Body of pancreas (tissue), 4 donors: ENCODE data around the gene TOP1.

ENCODE experiments used
- POLR2A ChIP-seq, 3 donors: fragments of 450-650 bp; IDR thresholded peaks; one replicate each; pipeline ENCODE4 v1.6.1; 2016; ENCODE audit warnings: antibody characterized with exemption in 3 of 3, mild to moderate bottlenecking in 2 of 3
- TF ChIP-seq, protein P1 (sequence below), 7 experiments: fragments of 450-650 bp in 4 of 7; fragments of 200-600 bp in 3 of 7; sonication (generic) in 3 of 7; IDR thresholded peaks; one replicate each; pipeline ENCODE4 v1.5.1; 2016 to 2019; ENCODE audit warnings: antibody characterized with exemption in 7 of 7

DNA sequence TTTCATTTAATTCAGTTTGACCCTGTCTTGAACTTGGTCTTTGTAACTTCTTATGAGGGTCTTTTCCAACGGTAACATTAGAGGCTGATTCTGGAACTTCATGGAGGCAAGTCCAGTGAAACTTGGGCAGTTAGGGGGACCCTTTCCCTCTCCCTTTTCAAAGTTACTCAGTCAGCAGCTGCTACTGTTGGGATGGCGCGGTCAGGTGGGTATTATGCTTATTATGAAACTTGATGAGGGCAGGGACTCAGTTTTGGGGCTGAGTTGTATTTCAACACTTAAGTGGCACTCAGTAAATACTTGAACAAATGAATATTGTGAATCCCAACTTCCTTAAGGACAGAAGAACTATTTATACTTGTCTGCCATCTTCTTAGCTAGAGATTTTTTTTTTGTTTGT is 20.8 kb downstream of the TOP1 start:
- TF ChIP-seq, protein P1, sequence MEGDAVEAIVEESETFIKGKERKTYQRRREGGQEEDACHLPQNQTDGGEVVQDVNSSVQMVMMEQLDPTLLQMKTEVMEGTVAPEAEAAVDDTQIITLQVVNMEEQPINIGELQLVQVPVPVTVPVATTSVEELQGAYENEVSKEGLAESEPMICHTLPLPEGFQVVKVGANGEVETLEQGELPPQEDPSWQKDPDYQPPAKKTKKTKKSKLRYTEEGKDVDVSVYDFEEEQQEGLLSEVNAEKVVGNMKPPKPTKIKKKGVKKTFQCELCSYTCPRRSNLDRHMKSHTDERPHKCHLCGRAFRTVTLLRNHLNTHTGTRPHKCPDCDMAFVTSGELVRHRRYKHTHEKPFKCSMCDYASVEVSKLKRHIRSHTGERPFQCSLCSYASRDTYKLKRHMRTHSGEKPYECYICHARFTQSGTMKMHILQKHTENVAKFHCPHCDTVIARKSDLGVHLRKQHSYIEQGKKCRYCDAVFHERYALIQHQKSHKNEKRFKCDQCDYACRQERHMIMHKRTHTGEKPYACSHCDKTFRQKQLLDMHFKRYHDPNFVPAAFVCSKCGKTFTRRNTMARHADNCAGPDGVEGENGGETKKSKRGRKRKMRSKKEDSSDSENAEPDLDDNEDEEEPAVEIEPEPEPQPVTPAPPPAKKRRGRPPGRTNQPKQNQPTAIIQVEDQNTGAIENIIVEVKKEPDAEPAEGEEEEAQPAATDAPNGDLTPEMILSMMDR (IDR thresholded peaks at IDR 0.05), result no peak
- TF ChIP-seq POLR2A (IDR thresholded peaks at IDR 0.05), result no peak
